Ecto neural progenitor cell (in vitro differentiated cells): ENCODE results near the gene COL23A1.

Source experiments
- DNase-seq: peaks from one replicate; pipeline ENCODE4 v3.0.0-alpha.2; 2018; ENCODE audit warnings: low spot score

COL23A1 gene

GRCh38 chr5:178434851-178435250 lies 155.3 kb downstream of the COL23A1 start:
- DNase-seq, result peak; percentile 49

- DNase-seq, result no peak
Observed at GRCh38 chr5:178434016-178434761, 156.0 kb downstream of the COL23A1 start.

GRCh38 chr5:178433273-178433775 lies 156.9 kb downstream of the COL23A1 start:
- DNase-seq, result no peak

GRCh38 chr5:178432421-178433272 lies 157.5 kb downstream of the COL23A1 start:
- no peak for DNase-seq

- no peak for DNase-seq
Observed at GRCh38 chr5:178431782-178432165, 158.4 kb downstream of the COL23A1 start.

- no peak for DNase-seq
Observed at GRCh38 chr5:178431063-178431781, 159.0 kb downstream of the COL23A1 start.

- DNase-seq, result no peak
Observed at GRCh38 chr5:178430186-178431062, 159.8 kb downstream of the COL23A1 start.

- no peak for DNase-seq
Observed at GRCh38 chr5:178429491-178430185, 160.6 kb downstream of the COL23A1 start.

GRCh38 chr5:178429156-178429468 lies 161.1 kb downstream of the COL23A1 start:
- DNase-seq, result peak; percentile 46

- DNase-seq, result peak; percentile 47
Observed at GRCh38 chr5:178428341-178429155, 161.6 kb downstream of the COL23A1 start.

GRCh38 chr5:178427576-178428197 lies 162.5 kb downstream of the COL23A1 start:
- DNase-seq, result no peak

- no peak for DNase-seq
Observed at GRCh38 chr5:178426326-178427130, 163.7 kb downstream of the COL23A1 start.

- no peak for DNase-seq
Observed at GRCh38 chr5:178425621-178426068, 164.5 kb downstream of the COL23A1 start.

- no peak for DNase-seq
Observed at GRCh38 chr5:178424810-178425177, 165.4 kb downstream of the COL23A1 start.

GRCh38 chr5:178423901-178424809 lies 166.0 kb downstream of the COL23A1 start:
- no peak for DNase-seq

- DNase-seq, result no peak
Observed at GRCh38 chr5:178423431-178423830, 166.8 kb downstream of the COL23A1 start.

GRCh38 chr5:178422400-178422775 lies 167.8 kb downstream of the COL23A1 start:
- peak; percentile 48 for DNase-seq
